GM19239 (cell line): ENCODE data around the gene KLF1.
A peak's percentile ranks its signal among the peaks of the same experiment; 100 is the strongest.
"Not testable (repeated sequence)": the region's sequence is repeated elsewhere in the genome, so short reads cannot be mapped to it uniquely, and the experiment has no call there.

ENCODE experiments used
- DNase-seq: peaks from one replicate; pipeline ENCODE4 v3.0.0; 2011; ENCODE audit warnings: low spot score; ENCODE audit not compliant: insufficient read length
- FAIRE-seq: peaks from 2 replicates; lab custom pipeline; 2011; peaks lifted over from hg19 to GRCh38; lab: Jason Lieb, UNC

KLF1 gene

GRCh38 chr19:12868540-12869112, 18.4 kb downstream of the KLF1 start:
- FAIRE-seq, result peak; percentile 75

DNA sequence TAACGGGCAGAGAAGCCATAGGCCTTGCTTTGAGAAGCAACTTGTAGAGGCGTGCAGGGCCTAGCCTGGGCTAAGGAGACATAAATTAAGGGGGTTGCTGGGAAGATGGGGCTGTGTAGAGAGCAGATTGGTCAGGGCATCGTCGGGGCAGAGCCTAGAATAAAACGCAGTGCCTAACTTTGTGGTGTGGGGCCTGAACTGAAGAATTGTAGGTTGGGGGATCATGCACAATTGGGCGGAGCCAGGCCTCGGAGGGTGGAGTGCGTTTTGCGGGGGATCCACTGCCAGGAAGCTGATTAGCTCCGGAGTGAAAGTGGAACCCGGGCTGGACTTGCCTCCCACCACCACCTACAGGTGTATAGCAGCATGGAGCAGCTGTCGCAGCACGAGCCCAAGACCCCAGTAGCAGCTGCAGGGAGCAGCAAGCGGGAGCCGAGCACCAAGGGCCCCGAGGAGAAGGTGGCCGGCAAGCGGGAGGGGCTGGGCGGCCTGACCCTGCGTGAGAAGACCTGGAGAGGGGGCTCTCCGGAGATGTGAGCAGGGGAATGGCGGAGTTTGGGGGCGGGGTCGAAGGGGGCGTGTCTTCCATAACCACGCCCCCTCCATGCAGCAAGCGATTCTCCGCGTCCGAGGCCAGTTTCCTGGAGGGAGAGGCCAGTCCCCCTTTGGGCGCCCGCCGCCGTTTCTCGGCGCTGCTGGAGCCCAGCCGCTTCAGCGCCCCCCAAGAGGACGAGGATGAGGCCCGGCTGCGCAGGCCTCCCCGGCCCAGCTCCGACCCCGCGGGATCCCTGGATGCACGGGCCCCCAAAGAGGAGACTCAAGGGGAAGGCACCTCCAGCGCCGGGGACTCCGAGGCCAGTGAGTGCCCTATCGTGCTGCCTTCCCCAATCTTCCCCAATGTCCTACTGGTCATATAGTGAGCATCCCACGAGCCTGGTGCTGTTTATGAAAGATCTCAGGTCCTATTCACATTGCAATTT, 19.6 kb downstream of the KLF1 start:
- FAIRE-seq (peak; percentile 56), DNase-seq (peak; percentile 96)

More at GRCh38 chr19:12868540-12869112, 18.4 kb downstream of the KLF1 start:
- DNase-seq, result no peak

GRCh38 chr19:12866416-12867119, 20.4 kb downstream of the KLF1 start:
- DNase-seq (no peak), FAIRE-seq (no peak)

DNA sequence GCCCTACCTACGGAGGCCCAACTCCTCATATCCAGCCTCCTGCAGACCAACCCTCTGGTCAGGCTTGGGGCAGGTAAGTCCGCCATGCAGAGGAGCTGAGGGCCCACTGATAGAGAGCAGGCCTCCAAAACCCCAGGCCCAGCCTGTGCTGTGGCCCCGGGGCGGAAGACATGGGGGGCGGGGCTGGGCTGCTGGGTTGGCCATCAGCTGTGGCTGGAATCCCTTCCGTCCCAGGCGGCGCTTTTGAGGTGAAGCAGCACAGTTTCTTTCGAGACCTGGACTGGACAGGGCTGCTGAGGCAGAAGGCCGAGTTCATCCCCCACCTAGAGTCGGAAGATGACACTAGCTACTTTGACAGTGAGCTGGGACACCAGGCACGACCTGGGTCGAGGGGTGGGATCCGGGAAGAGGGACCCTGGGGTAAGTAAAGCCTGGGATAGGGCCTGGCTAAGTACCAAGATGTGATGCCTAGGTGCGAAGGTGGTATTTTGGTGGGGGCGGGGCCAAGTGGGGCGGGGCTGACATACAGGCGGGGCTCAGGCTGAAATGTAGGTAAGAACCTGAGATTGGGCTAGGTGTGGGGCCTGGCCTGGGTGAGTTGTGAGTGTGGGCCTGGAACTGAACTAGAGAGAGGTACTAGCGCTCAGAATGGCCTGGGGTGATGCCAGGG, 21.1 kb downstream of the KLF1 start:
- DNase-seq, result no peak
- FAIRE-seq, result no peak

DNA sequence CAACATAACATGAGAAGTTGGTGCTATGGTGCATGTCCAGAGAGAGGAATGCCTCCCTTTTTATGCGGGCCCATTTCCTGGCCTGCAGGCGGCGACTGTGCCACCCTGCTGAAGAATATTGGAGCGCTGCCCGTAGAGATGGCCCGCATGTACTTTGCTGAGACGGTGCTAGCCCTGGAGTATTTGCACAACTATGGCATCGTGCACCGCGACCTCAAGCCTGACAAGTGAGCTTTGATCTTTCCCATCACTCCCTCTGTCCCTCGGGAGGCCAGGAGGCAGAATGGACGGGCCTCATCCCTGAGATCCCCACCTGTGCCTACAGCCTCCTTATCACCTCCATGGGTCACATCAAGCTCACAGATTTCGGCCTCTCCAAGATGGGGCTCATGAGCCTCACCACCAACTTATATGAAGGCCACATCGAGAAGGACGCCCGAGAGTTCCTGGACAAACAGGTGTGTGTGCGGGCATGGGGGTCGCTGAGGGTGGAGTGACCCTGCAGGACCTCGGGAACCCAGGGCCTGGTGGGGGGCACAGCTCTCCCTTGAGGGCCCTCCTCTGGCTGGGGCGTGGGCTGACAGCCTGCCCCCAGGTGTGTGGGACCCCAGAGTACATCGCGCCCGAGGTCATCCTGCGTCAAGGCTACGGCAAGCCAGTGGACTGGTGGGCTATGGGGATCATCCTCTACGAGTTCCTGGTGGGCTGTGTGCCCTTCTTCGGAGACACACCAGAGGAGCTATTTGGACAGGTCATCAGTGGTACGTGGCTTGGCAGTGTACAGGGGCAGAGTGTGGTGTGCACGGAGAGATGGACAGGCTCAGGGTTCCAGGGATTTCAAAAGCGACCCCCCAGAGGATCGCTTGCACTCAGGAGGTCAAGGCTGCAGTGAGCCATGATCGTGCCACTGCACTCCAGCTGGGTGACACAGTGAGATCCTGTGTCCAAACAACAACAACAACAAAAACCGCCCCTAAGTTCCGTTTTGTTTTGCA, 22.0 kb downstream of the KLF1 start:
- FAIRE-seq (no peak), DNase-seq (no peak)

GRCh38 chr19:12864143-12864542, 22.9 kb downstream of the KLF1 start:
- DNase-seq (no peak), FAIRE-seq (no peak)

DNA sequence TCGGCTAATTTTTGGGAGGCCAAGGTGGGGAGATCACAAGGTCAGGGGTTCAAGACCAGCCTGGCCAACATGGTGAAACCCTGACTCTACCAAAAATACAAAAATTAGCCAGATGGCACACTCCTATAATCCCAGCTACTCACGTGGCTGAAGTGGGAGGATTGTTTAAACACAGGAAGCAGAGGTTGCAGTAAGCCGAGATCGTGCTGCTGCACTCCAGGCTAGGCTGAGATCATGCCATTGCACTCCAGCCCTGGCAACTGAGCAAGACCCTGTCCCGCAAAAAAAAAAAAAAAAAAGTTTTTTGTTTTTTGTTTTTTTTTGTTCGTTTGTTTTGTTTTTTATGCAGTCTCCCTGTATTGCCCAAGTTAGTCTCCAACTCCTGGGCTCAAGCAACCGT, 27.5 kb downstream of the KLF1 start:
- FAIRE-seq (no peak), DNase-seq (no peak)

- FAIRE-seq (no peak), DNase-seq (no peak)
Measured at GRCh38 chr19:12858041-12858928, 28.7 kb downstream of the KLF1 start.

- FAIRE-seq (no peak), DNase-seq (no peak)
Measured at GRCh38 chr19:12856653-12857052, 30.3 kb downstream of the KLF1 start.

GRCh38 chr19:12847159-12848139, 39.6 kb downstream of the KLF1 start:
- FAIRE-seq (peak; percentile 33), DNase-seq (peak; percentile 93)

DNA sequence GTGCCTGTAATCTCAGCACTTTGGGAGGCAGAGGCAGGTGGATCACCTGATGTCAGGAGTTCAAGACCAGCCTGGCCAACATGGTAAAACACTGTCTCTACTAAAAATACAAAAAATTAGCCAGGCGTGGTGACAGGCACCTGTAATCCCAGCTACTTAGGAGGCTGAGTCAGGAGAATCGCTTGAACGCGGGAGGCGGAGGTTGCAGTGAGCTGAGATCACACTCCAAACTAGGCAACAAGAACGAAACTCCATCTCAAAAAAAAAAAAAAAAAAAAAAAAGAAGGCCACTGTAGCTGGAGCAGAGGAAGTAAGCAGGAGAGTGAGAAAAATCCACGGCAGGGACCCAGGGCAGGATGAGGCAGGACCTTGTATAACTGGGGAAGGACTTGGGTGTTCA, 40.4 kb downstream of the KLF1 start:
- DNase-seq, FAIRE-seq: not testable (repeated sequence)

- FAIRE-seq (no peak), DNase-seq (no peak)
Measured at GRCh38 chr19:12843999-12844732, 42.8 kb downstream of the KLF1 start.

GRCh38 chr19:12843328-12843727, 43.7 kb downstream of the KLF1 start:
- FAIRE-seq, result no peak

DNA sequence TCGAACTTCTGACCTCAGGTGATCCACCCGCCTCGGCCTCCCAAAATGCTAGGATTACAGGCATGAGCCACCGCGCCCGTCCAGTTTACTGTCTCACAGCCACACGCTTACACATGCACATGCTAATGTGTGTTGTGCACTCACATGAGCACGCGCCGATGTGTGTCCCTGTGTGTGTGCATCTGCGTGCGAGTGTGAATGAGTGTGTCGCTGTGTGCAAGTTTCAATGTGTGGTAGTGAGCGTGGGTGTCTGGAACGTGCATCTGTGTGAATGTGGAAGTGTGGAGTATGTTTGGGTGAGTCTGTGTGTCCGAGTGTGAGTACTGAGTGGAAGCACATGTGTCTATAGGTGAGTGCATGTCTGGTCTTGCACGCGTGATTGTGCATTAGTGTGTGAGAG, 44.5 kb downstream of the KLF1 start:
- FAIRE-seq (no peak), DNase-seq (no peak)

More at GRCh38 chr19:12843328-12843727, 43.7 kb downstream of the KLF1 start:
- DNase-seq, result no peak

DNA sequence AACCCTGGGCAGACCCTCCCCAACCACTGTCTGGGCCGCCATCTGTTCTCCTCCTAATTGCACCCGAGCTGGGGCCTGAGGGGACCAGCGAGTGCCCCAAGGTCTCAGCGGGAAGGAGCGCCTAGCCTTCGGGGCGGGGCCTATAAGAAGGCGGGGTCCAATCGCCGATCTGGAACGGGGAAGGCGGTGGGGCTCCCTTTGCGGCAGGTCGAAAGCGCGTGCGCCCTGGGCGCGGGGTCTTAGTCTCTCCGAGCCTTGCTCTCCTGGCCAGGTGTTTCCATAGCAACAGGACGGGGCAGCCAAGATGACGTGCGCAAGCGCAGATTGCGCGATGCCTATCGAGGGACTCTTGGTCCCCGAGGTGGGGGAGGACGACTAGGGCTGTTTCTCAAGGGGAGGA, 45.9 kb downstream of the KLF1 start:
- no peak for FAIRE-seq

More for the DNA sequence above, 45.9 kb downstream of the KLF1 start:
- no peak for DNase-seq
